Measurements from ENCODE around the gene CRYBG1. TPM values are rescaled to one million over a fixed set of nuclear protein-coding genes. Genes with fewer than 3 reads are reported as not detected.
"Not testable (repeated sequence)": the region's sequence is repeated elsewhere in the genome, so short reads cannot be mapped to it uniquely, and the experiment has no call there.

CRYBG1 gene
- polyA plus RNA-seq, 3 donors: 18.2 to 25.4 (median 24.1) TPM

GRCh38 chr6:106512048-106512967 lies 151.8 kb downstream of the CRYBG1 start:
- DNase-seq (ENCODE audit: extremely low read depth in 1 of 11, low read depth in 9 of 11, low spot score in 4 of 11): peak in 2 of 11 donors; percentile 33 to 40

DNA sequence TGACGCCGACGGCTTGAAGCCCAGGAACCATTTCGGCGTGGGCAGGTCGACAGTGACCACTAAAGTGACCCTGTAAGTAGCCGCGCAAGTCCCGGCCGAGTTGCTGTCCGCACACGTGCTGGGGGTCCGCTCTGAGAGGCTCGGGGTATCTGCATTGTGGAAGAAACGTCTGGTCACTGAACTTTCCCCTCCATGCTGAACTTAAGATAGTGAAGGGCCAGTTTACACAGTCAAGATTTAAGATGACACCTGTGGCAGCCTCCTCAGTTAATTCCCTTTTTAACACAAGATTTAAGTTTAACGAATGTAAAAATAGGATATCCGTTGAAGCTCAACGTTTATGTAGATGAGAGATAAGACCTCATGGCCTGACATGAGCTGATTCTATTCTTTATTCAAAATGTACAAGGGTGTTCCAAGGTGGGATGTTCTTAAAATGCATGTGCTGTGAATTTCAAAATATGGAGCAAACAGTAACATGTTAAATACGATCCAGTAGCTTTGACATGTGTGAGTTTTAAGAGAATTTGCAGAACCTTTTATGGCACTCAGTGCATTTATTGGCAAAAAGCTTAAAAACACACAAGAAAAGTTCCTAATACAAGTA lies 152.6 kb downstream of the CRYBG1 start:
- peak in 1 of 11 donors; percentile 8 for DNase-seq (ENCODE audit: extremely low read depth in 1 of 11, low read depth in 9 of 11, low spot score in 4 of 11)

DNA sequence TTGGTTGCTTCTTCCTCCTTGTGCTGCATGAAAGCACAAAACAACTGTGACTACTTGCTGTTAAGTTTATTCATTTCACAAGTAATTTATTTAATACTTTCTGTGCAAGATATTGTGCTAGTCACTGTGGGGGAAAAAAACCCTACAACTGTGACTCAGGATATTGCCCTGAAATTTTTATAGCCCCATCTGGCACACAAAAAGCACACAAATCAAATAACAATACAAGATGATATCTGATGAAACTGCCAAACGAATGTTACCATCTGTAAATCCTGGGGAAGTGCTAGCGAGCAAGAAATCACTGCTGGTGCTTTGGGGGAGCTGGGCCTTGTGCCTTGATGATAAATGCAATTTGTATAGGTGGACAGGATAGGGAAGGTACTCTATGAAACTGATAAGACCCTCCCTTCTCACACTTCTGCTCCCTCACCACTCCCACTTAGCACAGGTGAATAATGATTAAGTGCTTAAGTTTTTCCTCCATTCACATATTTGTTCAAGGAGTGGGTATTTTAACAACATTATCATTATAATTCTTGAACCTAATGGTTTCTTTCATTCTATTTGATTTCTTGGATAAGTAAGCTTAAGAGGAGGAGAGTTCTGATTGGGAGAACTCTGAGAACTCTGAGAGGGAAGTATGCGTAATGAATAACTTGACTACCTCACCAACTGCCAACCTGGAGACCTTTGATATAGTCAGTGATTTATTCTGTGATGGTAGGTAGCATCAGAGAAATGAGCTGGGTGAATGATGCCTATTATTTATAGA lies 153.5 kb downstream of the CRYBG1 start:
- no peak for DNase-seq (ENCODE audit: extremely low read depth in 1 of 11, low read depth in 9 of 11, low spot score in 4 of 11)

DNA sequence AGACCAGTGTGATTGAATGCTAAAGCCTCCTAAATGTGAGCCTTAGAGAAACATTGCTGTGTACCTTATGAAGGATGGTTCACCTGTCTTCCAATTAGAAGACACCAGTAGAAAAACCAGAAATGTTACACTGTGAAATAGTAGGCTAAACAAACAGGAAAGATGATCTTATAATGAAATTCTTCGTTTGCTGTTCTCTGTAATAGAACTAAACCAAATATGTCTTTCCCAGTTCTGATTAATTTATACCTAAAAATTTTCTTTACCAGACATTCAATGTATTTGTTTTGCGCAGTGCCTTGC lies 154.0 kb downstream of the CRYBG1 start:
- DNase-seq (ENCODE audit: extremely low read depth in 1 of 11, low read depth in 9 of 11, low spot score in 4 of 11): no peak

DNA sequence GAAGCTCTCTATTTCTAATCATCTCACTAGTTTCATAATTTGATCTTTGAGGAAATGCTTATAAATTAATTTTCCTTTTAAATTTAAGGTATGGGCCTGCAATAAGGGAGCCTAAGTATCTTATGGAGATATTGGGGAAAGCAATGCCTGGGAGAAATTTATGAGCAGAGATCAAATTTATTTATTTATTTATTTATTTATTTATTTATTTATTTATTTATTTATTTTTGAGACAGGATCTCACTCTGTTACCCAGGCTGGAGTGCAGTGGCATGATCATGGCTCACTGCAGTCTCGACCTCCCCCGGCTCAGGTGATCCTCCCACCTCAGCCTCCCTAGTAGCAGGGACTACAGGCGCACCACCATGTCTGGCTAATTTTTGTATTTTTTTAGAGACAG lies 155.1 kb downstream of the CRYBG1 start:
- not testable (repeated sequence) for DNase-seq (ENCODE audit: extremely low read depth in 1 of 11, low read depth in 9 of 11, low spot score in 4 of 11)

DNA sequence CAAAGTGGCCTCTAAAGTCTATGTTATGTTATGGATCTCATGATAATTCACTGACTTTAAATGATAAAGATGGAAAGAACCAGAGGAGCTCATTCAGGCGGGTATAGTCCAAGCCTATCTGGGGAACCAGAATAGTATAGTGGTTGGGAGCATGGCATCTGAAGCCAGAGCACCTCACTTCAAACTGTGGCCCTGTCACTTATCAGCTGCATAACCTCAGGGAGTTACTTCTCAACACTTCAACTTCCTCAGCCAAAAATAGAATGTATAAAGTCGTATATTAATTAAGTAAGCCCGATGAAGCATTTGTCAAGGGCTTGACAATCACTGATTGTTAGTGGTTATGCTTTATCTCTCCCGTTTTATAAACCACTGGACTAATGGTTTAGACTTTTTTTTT lies 156.1 kb downstream of the CRYBG1 start:
- no peak for DNase-seq (ENCODE audit: extremely low read depth in 1 of 11, low read depth in 9 of 11, low spot score in 4 of 11)

GRCh38 chr6:106517706-106518105 lies 157.2 kb downstream of the CRYBG1 start:
- no peak for DNase-seq (ENCODE audit: extremely low read depth in 1 of 11, low read depth in 9 of 11, low spot score in 4 of 11)

- DNase-seq (ENCODE audit: extremely low read depth in 1 of 11, low read depth in 9 of 11, low spot score in 4 of 11): no peak
Observed at GRCh38 chr6:106518748-106519147, 158.2 kb downstream of the CRYBG1 start.

DNA sequence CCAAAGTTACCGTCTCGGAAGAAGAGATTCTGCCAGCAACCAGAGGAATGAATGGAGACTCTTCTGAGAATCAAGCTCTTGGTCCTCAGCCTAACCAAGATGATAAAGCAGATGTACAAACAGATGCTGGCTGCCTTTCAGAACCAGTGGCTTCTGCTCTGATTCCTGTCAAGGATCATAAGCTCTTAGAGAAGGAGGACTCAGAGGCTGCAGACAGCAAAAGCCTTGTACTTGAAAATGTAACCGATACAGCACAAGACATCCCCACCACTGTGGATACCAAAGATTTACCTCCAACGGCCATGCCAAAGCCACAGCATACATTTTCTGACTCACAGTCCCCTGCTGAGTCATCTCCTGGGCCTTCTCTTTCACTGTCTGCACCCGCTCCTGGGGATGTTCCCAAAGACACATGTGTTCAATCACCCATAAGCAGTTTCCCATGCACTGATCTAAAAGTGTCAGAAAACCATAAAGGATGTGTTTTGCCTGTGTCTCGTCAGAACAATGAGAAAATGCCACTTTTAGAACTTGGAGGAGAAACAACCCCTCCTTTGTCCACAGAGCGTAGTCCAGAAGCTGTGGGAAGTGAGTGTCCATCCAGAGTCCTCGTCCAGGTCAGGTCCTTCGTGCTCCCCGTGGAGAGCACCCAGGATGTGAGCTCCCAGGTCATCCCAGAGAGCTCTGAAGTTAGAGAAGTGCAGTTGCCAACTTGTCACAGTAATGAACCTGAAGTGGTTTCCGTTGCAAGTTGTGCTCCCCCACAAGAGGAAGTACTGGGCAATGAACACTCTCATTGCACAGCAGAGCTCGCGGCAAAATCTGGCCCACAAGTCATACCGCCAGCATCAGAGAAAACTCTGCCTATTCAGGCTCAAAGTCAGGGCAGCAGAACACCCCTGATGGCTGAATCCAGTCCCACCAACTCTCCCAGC lies 159.2 kb downstream of the CRYBG1 start:
- no peak for DNase-seq (ENCODE audit: extremely low read depth in 1 of 11, low read depth in 9 of 11, low spot score in 4 of 11)

DNA sequence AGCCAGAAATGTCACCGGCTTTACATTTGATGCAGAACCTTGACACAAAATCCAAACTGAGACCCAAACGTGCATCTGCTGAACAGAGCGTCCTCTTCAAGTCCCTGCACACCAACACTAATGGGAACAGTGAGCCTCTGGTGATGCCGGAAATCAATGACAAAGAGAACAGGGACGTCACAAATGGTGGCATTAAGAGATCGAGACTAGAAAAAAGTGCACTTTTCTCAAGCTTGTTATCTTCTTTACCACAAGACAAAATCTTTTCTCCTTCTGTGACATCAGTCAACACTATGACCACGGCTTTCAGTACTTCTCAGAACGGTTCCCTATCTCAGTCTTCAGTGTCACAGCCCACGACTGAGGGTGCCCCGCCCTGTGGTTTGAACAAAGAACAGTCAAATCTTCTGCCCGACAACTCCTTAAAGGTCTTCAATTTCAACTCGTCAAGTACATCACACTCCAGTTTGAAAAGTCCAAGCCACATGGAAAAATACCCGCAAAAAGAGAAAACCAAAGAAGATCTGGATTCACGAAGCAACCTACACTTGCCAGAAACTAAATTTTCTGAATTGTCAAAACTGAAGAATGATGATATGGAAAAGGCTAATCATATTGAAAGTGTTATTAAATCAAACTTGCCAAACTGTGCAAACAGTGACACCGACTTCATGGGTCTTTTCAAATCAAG lies 160.3 kb downstream of the CRYBG1 start:
- DNase-seq (ENCODE audit: extremely low read depth in 1 of 11, low read depth in 9 of 11, low spot score in 4 of 11): no peak

- DNase-seq (ENCODE audit: extremely low read depth in 1 of 11, low read depth in 9 of 11, low spot score in 4 of 11): no peak
Observed at GRCh38 chr6:106522562-106523250, 162.2 kb downstream of the CRYBG1 start.

DNA sequence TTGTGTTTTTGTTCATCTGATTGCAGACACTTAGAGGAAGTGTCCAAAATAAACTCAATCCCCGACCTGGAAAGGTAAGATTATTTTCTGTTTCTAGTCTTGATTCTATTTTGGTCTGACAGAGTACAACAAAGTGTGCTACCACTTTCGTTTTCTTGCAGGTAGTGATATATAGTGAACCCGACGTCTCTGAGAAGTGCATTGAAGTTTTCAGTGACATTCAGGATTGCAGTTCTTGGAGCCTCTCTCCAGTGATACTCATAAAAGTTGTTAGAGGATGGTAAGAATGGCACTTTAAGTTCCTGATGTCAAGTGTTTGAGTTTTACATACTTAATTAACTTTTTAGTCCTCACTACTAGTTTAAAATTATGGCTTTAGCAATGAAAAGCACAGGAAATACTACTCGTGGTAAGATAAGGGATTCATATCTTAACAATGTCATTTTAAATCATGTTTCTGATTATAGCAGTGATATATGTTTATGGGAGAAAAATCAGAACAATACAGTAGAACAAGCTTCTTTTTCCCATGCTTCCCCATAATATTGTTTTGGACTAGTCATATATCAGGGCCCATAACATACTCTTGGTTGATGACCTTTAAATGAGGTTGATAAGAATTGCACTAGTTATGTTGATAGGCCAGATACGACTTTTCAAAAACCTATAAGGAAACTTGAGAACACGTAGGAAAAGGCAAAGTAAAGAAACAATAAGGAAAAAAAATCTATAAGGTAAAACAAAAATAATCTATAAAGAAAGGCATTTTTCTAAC lies 164.8 kb downstream of the CRYBG1 start:
- no peak for DNase-seq (ENCODE audit: extremely low read depth in 1 of 11, low read depth in 9 of 11, low spot score in 4 of 11)

DNA sequence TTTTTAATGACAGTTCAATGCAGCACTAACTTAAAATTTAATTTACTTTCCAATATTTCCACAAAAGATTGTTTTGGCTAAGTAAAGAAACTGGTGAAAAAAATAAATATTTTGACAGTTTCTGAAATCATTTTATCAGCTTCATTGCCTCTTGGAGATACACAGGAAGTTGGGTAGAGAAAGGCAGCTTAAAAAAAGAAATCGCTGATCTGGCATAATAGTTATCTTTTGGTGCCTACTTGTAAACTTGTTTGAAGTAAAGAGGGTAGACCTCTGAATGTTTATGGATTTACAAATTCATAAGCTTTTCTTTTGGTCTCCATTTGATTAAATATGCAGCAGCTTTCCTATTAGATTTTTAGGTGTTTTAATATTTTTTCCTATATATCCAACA lies 165.4 kb downstream of the CRYBG1 start:
- DNase-seq (ENCODE audit: extremely low read depth in 1 of 11, low read depth in 9 of 11, low spot score in 4 of 11): no peak

- DNase-seq (ENCODE audit: extremely low read depth in 1 of 11, low read depth in 9 of 11, low spot score in 4 of 11): no peak
Observed at GRCh38 chr6:106527117-106527516, 166.6 kb downstream of the CRYBG1 start.

DNA sequence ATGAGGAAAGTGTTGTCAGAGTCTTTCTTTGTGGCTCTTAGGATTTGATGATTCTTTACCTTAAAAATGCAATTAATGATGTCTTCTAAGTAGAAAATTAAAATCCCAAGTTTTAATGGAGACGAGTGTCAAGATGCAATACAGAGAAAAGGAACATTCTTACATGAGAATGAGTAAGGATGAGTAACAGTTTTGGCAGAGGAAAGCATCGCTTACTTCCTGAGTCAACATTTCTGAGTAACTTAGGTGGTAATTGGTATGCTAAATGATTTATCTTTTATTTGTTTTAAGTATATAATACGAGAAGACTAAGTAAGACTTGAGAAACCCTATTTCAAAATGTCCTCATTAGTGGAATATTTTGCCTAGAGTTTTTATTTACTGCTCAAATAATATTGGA lies 167.5 kb downstream of the CRYBG1 start:
- no peak for DNase-seq (ENCODE audit: extremely low read depth in 1 of 11, low read depth in 9 of 11, low spot score in 4 of 11)

DNA sequence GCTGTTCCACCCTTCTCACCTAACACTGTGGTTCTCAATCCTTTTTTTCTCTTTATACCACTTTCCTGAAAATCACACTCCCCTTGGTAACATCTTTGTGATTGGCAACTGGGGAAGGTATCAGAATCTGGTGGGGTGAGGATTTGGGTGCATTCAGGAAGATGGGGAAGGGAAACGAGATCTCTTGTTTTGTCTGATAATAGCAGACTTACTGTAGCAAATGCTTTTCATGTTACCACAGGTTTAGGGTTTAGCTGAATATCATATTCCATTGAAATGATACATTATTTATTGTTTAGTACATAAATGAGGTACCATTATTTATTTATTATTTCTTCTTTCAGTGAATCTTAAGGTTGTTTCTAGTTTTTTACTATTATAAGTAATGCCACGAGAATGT lies 168.0 kb downstream of the CRYBG1 start:
- no peak for DNase-seq (ENCODE audit: extremely low read depth in 1 of 11, low read depth in 9 of 11, low spot score in 4 of 11)

DNA sequence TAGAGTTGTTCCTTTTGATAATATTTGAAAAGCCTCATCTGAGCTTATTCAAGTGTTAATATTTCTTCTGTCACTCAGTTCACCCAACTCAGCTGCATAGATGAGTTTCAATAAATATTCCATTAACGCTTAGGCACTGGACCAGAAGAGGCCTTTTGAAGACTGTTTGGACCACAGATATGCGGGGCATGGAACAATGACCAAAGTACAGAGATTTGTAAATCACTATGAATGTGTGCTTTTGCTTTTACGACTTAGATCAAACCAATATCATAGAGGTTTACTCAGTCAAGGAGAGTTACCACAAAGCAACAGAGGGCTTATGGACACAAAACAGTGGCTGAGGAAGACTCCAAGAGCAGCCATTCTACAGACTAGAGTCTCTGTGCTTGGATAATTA lies 168.9 kb downstream of the CRYBG1 start:
- DNase-seq (ENCODE audit: extremely low read depth in 1 of 11, low read depth in 9 of 11, low spot score in 4 of 11): no peak
